CD4-positive, CD25-positive, alpha-beta regulatory T cell (primary cell): ENCODE measurements around the gene AFF4. TPM values are rescaled to one million over a fixed set of nuclear protein-coding genes. Genes with fewer than 3 reads are reported as not detected.
A peak's percentile ranks its signal among the peaks of the same experiment; 100 is the strongest.
"Not testable (repeated sequence)": the region's sequence is repeated elsewhere in the genome, so short reads cannot be mapped to it uniquely, and the experiment has no call there.

Experiments used
- ATAC-seq, 2 donors: fragments of 150-1000 bp; cut with Tn5 transposase; one replicate each; pipeline ENCODE4 v1.10.0; 2021; ENCODE audit warnings: low read depth in 2 of 2, moderate number of reproducible peaks in 2 of 2, moderate library complexity in 1 of 2
- DNase-seq, 3 donors: peaks; one replicate each; pipeline versions ENCODE4 v3.0.0 to v3.0.0-alpha.2; 2012 to 2022; ENCODE audit warnings: mixed read lengths in 1 of 3
- H3K27ac ChIP-seq: one replicate; pipeline ENCODE4 v1.7.0; 2013; ENCODE audit warnings: mild to moderate bottlenecking, low read length; ENCODE audit not compliant: insufficient read depth, poor library complexity, severe bottlenecking
- H3K27me3 ChIP-seq: one replicate; pipeline ENCODE4 v1.7.0; 2013; ENCODE audit warnings: low read length; ENCODE audit not compliant: control insufficient read depth, insufficient read depth
- H3K36me3 ChIP-seq: one replicate; pipeline ENCODE4 v1.7.0; 2013; ENCODE audit warnings: mild to moderate bottlenecking, low read length, moderate library complexity; ENCODE audit not compliant: control insufficient read depth, insufficient read depth
- H3K4me1 ChIP-seq: 2 replicates; pipeline ENCODE4 v1.7.0; 2013; ENCODE audit warnings: mild to moderate bottlenecking, low read length; ENCODE audit not compliant: insufficient read depth, control insufficient read depth, poor library complexity, severe bottlenecking
- H3K4me3 ChIP-seq: one replicate; pipeline ENCODE4 v1.7.0; 2013; ENCODE audit warnings: low read depth, mild to moderate bottlenecking, low read length, moderate library complexity
- H3K9me3 ChIP-seq, 2 experiments: 1 replicate in 1 of 2; 2 replicates in 1 of 2; pipeline ENCODE4 v1.7.0; 2013; ENCODE audit warnings: low read length in 2 of 2, mild to moderate bottlenecking in 1 of 2, moderate library complexity in 1 of 2; ENCODE audit not compliant: control insufficient read depth in 2 of 2
- H3K27ac Mint-ChIP-seq, 3 donors: one replicate each; pipeline ENCODE4 v1.8.0; 2020 to 2022; ENCODE audit warnings: mild to moderate bottlenecking in 3 of 3, mixed read lengths in 3 of 3, moderate library complexity in 2 of 3
- H3K27me3 Mint-ChIP-seq: one replicate; pipeline ENCODE4 v1.8.0; 2022; ENCODE audit warnings: mild to moderate bottlenecking, mixed read lengths
- H3K36me3 Mint-ChIP-seq: one replicate; pipeline ENCODE4 v1.8.0; 2020; ENCODE audit warnings: mixed read lengths
- H3K4me1 Mint-ChIP-seq, 4 donors: one replicate each; pipeline ENCODE4 v1.8.0; 2020 to 2022; ENCODE audit warnings: mixed read lengths in 4 of 4, mild to moderate bottlenecking in 1 of 4
- H3K4me3 Mint-ChIP-seq, 4 donors: one replicate each; pipeline ENCODE4 v1.8.0; 2020 to 2022; ENCODE audit warnings: mild to moderate bottlenecking in 4 of 4, mixed read lengths in 4 of 4, moderate library complexity in 3 of 4
- H3K9me3 Mint-ChIP-seq, 7 donors: one replicate each; pipeline ENCODE4 v1.8.0; 2020 to 2022; ENCODE audit warnings: mixed read lengths in 7 of 7, mild to moderate bottlenecking in 3 of 7, moderate library complexity in 2 of 7
- polyA plus RNA-seq, 4 donors: library from polyadenylated mRNA; unstranded; fragments of 300-500 nt; fragmentation: Illumina TruSeq; gene quantifications; one replicate each; pipeline ENCODE4 v1.2.3, GENCODE V29; 2021
- total RNA-seq: library from RNA; stranded (reverse); gene quantifications from one replicate; pipeline ENCODE4 v1.2.3, GENCODE V29; 2022

AFF4 gene
- total and polyA plus RNA-seq, 5 donors from 2014 or later: 13.5 to 74.8 (median 16.8) TPM

DNA sequence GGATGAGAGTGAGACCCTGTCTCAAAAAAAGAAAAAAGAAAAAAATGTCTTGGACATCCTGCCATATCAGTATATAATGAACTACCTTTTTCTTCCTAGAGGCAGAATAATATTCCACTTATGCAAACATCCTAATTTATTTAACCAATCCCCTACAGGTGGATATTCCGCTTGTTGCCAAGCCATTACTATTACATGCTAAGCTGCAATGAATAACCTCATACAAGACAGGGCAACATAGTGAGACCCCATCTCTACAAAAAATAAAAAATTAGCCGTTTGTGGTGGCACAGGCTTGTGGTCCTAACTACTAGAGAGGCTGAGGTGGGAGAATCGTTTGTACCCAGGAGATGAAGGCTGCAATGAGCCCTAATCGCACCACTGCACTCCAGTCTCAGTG is 1.7 kb upstream of the AFF4 start:
- H3K36me3 Mint-ChIP-seq: no peaks in the 10 kb centered on the region
- peaks cover 6 to 30% (median 22%) of the 10 kb centered on the region in 4 donors for H3K4me1 Mint-ChIP-seq
- peaks cover 0 to 1% (median 0%) of the 10 kb centered on the region in 7 donors for H3K9me3 Mint-ChIP-seq
- Histone ChIP-seq H3K4me1 (peaks cover 30% of the 10 kb centered on the region), H3K9me3 (no peaks in the 10 kb centered on the region), H3K27me3 (no peaks in the 10 kb centered on the region), H3K36me3 (peaks cover 2% of the 10 kb centered on the region), H3K27ac (no peak overlapping the region), H3K4me3 (no peak overlapping the region)
- ATAC-seq (no peak), DNase-seq (no peak)
- H3K4me3 Mint-ChIP-seq: peak overlapping the region in 1 of 4 donors; percentile 89
- H3K27ac Mint-ChIP-seq: no peak overlapping the region
- no peaks in the 10 kb centered on the region for H3K27me3 Mint-ChIP-seq

GRCh38 chr5:132962429-132963021 is 909 bp downstream of the AFF4 start:
- peak overlapping the region; percentile 89 for H3K4me3 ChIP-seq
- Mint-ChIP-seq H3K4me3 (peak overlapping the region; percentile 89 to 97 (median 94)), H3K4me1 (peaks cover 15 to 51% (median 36%) of the 10 kb centered on the region in 4 donors), H3K36me3 (peaks cover 3% of the 10 kb centered on the region), H3K27me3 (no peaks in the 10 kb centered on the region), H3K27ac (peak overlapping the region; percentile 98 to 99 (median 99)), H3K9me3 (peaks cover 0 to 1% (median 0%) of the 10 kb centered on the region in 7 donors)
- ATAC-seq: no peak
- DNase-seq: peak in 2 of 3 donors; percentile 20 to 47
- no peaks in the 10 kb centered on the region for H3K9me3 ChIP-seq
- H3K4me1 ChIP-seq: peaks cover 32% of the 10 kb centered on the region
- H3K27ac ChIP-seq: peak overlapping the region; percentile 94
- H3K27me3 ChIP-seq: no peaks in the 10 kb centered on the region
- H3K36me3 ChIP-seq: peaks cover 3% of the 10 kb centered on the region

DNA sequence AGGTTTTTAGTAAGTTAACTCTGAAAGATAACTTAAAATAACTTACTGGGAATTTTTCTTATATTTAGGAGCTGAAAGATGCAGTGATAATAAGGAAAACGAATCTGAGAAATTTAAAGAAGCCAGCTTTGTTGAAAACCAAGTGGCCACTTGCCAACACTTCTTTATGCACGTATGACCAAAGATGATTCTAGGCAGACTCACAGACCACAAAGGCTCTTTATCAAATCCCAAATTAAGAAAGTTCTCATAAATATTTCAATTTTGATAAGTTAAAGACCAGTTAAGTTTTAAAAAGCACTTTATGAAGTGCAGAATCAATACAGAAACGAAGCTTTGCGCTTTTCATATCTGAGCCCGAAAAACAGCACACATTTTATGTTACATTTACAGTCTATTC is 1.5 kb downstream of the AFF4 start:
- Histone ChIP-seq H3K36me3 (peaks cover 3% of the 10 kb centered on the region), H3K4me1 (peaks cover 32% of the 10 kb centered on the region), H3K9me3 (no peaks in the 10 kb centered on the region), H3K27me3 (no peaks in the 10 kb centered on the region), H3K4me3 (peak overlapping the region; percentile 89), H3K27ac (peak overlapping the region; percentile 94)
- Mint-ChIP-seq H3K27ac (peak overlapping the region in 2 of 3 donors; percentile 98 to 99), H3K36me3 (peaks cover 3% of the 10 kb centered on the region), H3K27me3 (no peaks in the 10 kb centered on the region), H3K9me3 (peaks cover 0 to 1% (median 0%) of the 10 kb centered on the region in 7 donors), H3K4me1 (peaks cover 15 to 54% (median 36%) of the 10 kb centered on the region in 4 donors), H3K4me3 (peak overlapping the region; percentile 89 to 97 (median 94))
- DNase-seq: peak in 1 of 3 donors; percentile 6
- ATAC-seq: no peak

DNA sequence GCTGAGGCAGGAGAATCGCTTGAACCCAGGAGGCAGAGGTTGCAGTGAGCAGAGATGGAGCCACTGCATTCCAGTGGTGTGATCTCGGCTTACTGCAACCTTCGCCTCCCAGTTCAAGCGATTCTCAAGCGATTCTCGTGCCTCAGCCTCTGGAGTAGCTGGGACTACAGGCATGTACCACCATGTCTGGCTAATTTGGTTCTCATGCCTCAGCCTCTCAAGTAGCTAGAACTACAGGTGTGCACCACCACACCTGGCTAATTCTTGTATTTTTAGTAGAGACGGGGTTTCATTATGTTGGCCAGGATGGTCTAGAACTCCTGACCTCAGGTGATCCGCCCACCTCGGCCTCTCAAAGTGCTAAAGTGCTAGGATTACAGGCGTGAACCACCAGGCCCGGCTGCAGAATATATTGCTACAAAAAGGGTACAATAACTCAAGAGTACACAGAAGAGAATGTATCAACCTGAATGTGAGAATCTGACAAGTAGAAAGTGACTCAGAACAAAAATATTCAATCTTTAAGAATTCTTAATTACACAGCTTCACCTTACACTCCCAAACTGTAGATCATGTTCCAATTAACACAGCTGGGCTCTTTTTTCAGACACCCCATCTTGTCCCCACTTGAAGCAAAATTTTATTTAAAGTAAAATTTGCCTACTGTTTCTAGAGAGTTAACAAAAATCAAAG is 2.2 kb downstream of the AFF4 start:
- not testable (repeated sequence) for ATAC-seq, H3K36me3 Mint-ChIP-seq, H3K36me3 ChIP-seq, H3K27ac ChIP-seq, H3K27me3 Mint-ChIP-seq, DNase-seq, H3K27me3 ChIP-seq, H3K9me3 ChIP-seq, H3K9me3 Mint-ChIP-seq
- peaks cover 15 to 59% (median 36%) of the 10 kb centered on the region in 4 donors for H3K4me1 Mint-ChIP-seq
- H3K27ac Mint-ChIP-seq: peak overlapping the region in 2 of 3 donors; percentile 75 to 99
- H3K4me3 Mint-ChIP-seq: peak overlapping the region; percentile 89 to 97 (median 94)
- Histone ChIP-seq H3K4me1 (peaks cover 32% of the 10 kb centered on the region), H3K4me3 (peak overlapping the region; percentile 89)

DNA sequence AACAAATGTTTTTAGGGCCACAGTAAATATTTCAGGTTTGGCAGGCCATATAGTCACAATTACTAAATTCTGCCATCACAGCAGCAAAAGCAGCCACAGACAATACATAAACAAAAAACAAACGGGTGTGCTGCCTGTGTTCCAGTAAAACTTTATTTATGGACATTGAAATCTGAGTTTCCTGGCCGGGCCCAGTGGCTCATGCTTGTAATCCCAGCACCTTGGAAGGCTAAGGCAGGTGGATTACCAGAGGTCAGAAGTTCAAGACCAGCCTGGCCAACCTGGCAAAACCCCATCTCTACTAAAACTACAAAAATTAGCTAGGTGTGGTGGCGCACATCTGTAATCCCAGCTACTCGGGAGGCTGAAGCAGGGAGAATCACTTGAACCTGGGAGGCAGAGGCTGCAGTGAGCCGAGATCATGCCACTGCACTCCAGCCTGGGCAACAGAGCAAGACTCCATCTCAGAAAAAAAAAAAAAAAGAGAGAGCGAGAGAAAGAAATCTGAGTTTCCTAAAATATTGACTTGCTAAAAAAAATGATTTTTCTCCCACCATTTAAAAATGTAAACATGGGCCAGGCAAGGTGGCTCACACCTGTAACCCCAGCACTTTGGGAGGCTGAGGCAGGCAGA is 7.2 kb downstream of the AFF4 start:
- H3K36me3 Mint-ChIP-seq: peaks cover 33% of the 10 kb centered on the region
- peaks cover 26 to 80% (median 44%) of the 10 kb centered on the region in 4 donors for H3K4me1 Mint-ChIP-seq
- not testable (repeated sequence) for H3K4me3 ChIP-seq, H3K27me3 ChIP-seq, DNase-seq, H3K27ac ChIP-seq, H3K9me3 ChIP-seq, ATAC-seq, H3K9me3 Mint-ChIP-seq, H3K27ac Mint-ChIP-seq, H3K27me3 Mint-ChIP-seq
- Histone ChIP-seq H3K4me1 (peaks cover 16% of the 10 kb centered on the region), H3K36me3 (peaks cover 15% of the 10 kb centered on the region)
- peak overlapping the region in 1 of 4 donors; percentile 38 for H3K4me3 Mint-ChIP-seq

GRCh38 chr5:132953710-132954109 is 9.7 kb downstream of the AFF4 start:
- peak overlapping the region in 2 of 3 donors; percentile 62 to 70 for H3K27ac Mint-ChIP-seq

GRCh38 chr5:132952829-132953228 is 10.6 kb downstream of the AFF4 start:
- H3K27ac Mint-ChIP-seq: peak overlapping the region in 1 of 3 donors; percentile 26
- H3K4me3 Mint-ChIP-seq: no peak overlapping the region
- Histone ChIP-seq H3K27ac (no peak overlapping the region), H3K36me3 (peaks cover 15% of the 10 kb centered on the region), H3K27me3 (no peaks in the 10 kb centered on the region), H3K4me1 (peaks cover 4% of the 10 kb centered on the region), H3K4me3 (no peak overlapping the region), H3K9me3 (no peaks in the 10 kb centered on the region)
- peaks cover 11 to 68% (median 33%) of the 10 kb centered on the region in 4 donors for H3K4me1 Mint-ChIP-seq
- no peak for ATAC-seq
- DNase-seq: no peak
- H3K27me3 Mint-ChIP-seq: no peaks in the 10 kb centered on the region
- no peaks in the 10 kb centered on the region for H3K9me3 Mint-ChIP-seq
- peaks cover 40% of the 10 kb centered on the region for H3K36me3 Mint-ChIP-seq

More at GRCh38 chr5:132953710-132954109, 9.7 kb downstream of the AFF4 start:
- Histone ChIP-seq H3K27ac (no peak overlapping the region), H3K4me1 (peaks cover 4% of the 10 kb centered on the region), H3K4me3 (no peak overlapping the region), H3K9me3 (no peaks in the 10 kb centered on the region), H3K27me3 (no peaks in the 10 kb centered on the region), H3K36me3 (peaks cover 12% of the 10 kb centered on the region)
- Mint-ChIP-seq H3K4me3 (peak overlapping the region in 1 of 4 donors; percentile 16), H3K36me3 (peaks cover 40% of the 10 kb centered on the region), H3K9me3 (no peaks in the 10 kb centered on the region), H3K4me1 (peaks cover 15 to 66% (median 33%) of the 10 kb centered on the region in 4 donors), H3K27me3 (no peaks in the 10 kb centered on the region)
- DNase-seq (no peak), ATAC-seq (no peak)
